ENCODE data around the gene TNS2. TPM values are rescaled to one million over a fixed set of nuclear protein-coding genes. Genes with fewer than 3 reads are reported as not detected.

The TNS2 gene
- total and polyA plus RNA-seq, 2 of the 13 experiments (the other 11 are each of a cell fraction or from before 2014, with no cell fraction given): 8.9 to 20.4 TPM

DNA sequence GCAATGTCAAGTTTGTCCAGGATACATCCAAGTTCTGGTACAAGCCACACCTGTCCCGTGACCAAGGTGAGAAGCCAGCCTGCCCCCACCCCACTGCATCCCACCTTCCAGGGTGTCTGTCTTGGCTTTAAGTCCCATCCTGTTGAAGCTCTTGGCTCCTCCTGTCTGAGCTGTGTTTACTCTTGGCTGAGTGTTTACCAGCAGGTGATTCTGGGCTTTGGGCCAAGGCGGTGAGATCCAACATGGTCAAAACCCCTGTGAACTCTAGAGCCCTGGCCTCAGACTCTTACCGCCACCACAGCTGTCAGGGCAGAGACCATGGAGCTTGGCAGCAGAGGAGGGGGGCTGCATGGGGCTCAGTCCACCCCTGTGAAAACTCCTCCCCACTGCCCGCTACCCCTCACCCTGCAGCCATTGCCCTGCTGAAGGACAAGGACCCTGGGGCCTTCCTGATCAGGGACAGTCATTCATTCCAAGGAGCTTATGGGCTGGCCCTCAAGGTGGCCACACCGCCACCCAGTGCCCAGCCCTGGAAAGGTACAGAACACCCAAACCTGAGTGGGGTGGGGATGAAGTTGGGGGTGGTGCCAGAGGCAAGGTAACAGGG lies 11.6 kb downstream of the TNS2 start (continued):
- TF ChIP-seq ZMYM3 (CRISPR knock-in tag; IDR thresholded peaks at IDR 0.05): peak; percentile 52; the same call in 1 of the 2 replicates
- TF ChIP-seq SRSF1 (optimal IDR thresholded peaks at IDR 0.05; ENCODE audit: low read depth, low read length): peak; percentile 26
- TF ChIP-seq, protein P1, sequence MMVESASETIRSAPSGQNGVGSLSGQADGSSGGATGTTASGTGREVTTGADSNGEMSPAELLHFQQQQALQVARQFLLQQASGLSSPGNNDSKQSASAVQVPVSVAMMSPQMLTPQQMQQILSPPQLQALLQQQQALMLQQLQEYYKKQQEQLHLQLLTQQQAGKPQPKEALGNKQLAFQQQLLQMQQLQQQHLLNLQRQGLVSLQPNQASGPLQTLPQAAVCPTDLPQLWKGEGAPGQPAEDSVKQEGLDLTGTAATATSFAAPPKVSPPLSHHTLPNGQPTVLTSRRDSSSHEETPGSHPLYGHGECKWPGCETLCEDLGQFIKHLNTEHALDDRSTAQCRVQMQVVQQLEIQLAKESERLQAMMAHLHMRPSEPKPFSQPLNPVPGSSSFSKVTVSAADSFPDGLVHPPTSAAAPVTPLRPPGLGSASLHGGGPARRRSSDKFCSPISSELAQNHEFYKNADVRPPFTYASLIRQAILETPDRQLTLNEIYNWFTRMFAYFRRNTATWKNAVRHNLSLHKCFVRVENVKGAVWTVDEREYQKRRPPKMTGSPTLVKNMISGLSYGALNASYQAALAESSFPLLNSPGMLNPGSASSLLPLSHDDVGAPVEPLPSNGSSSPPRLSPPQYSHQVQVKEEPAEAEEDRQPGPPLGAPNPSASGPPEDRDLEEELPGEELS (CRISPR knock-in tag; IDR thresholded peaks at IDR 0.05): peak; percentile 93
- TF ChIP-seq ZFP36L1 (CRISPR knock-in tag; IDR thresholded peaks at IDR 0.05): peak; percentile 91
- TF ChIP-seq, protein P2, sequence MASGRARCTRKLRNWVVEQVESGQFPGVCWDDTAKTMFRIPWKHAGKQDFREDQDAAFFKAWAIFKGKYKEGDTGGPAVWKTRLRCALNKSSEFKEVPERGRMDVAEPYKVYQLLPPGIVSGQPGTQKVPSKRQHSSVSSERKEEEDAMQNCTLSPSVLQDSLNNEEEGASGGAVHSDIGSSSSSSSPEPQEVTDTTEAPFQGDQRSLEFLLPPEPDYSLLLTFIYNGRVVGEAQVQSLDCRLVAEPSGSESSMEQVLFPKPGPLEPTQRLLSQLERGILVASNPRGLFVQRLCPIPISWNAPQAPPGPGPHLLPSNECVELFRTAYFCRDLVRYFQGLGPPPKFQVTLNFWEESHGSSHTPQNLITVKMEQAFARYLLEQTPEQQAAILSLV (CRISPR knock-in tag; IDR thresholded peaks at IDR 0.05; ENCODE audit: borderline replicate concordance): peak; percentile 42; the same call in 1 of the 2 replicates
- no peak for TF ChIP-seq ZNF232 (CRISPR knock-in tag; IDR thresholded peaks at IDR 0.05; ENCODE audit: borderline replicate concordance)
- TF ChIP-seq CREM (IDR thresholded peaks at IDR 0.05): peak; percentile 48; the same call in 1 of the 2 replicates
- TF ChIP-seq CREM (CRISPR knock-in tag; IDR thresholded peaks at IDR 0.05): no peak
- TF ChIP-seq, protein P3, sequence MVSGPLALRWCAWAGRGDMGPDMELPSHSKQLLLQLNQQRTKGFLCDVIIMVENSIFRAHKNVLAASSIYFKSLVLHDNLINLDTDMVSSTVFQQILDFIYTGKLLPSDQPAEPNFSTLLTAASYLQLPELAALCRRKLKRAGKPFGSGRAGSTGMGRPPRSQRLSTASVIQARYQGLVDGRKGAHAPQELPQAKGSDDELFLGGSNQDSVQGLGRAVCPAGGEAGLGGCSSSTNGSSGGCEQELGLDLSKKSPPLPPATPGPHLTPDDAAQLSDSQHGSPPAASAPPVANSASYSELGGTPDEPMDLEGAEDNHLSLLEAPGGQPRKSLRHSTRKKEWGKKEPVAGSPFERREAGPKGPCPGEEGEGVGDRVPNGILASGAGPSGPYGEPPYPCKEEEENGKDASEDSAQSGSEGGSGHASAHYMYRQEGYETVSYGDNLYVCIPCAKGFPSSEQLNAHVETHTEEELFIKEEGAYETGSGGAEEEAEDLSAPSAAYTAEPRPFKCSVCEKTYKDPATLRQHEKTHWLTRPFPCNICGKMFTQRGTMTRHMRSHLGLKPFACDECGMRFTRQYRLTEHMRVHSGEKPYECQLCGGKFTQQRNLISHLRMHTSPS (CRISPR knock-in tag; IDR thresholded peaks at IDR 0.05; ENCODE audit: low read depth): peak; percentile 80; the same call in 1 of the 2 replicates
- TF ChIP-seq GATAD1 (CRISPR knock-in tag; IDR thresholded peaks at IDR 0.05): peak; percentile 62; the same call in 1 of the 2 replicates
- TF ChIP-seq, protein P4, sequence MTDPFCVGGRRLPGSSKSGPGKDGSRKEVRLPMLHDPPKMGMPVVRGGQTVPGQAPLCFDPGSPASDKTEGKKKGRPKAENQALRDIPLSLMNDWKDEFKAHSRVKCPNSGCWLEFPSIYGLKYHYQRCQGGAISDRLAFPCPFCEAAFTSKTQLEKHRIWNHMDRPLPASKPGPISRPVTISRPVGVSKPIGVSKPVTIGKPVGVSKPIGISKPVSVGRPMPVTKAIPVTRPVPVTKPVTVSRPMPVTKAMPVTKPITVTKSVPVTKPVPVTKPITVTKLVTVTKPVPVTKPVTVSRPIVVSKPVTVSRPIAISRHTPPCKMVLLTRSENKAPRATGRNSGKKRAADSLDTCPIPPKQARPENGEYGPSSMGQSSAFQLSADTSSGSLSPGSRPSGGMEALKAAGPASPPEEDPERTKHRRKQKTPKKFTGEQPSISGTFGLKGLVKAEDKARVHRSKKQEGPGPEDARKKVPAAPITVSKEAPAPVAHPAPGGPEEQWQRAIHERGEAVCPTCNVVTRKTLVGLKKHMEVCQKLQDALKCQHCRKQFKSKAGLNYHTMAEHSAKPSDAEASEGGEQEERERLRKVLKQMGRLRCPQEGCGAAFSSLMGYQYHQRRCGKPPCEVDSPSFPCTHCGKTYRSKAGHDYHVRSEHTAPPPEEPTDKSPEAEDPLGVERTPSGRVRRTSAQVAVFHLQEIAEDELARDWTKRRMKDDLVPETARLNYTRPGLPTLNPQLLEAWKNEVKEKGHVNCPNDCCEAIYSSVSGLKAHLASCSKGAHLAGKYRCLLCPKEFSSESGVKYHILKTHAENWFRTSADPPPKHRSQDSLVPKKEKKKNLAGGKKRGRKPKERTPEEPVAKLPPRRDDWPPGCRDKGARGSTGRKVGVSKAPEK (CRISPR knock-in tag; IDR thresholded peaks at IDR 0.05; ENCODE audit: borderline replicate concordance): no peak
- peak; percentile 77; the same call in 1 of the 2 replicates for TF ChIP-seq SALL1 (CRISPR knock-in tag; IDR thresholded peaks at IDR 0.05)
- TF ChIP-seq ISX (CRISPR knock-in tag; conservative IDR thresholded peaks at IDR 0.05): no peak
- 0 out of 2 replicates have a peak, but pooled peaks have one; percentile 32 for TF ChIP-seq ZNF644 (CRISPR knock-in tag; IDR thresholded peaks at IDR 0.05; ENCODE audit: low read depth)
- TF ChIP-seq POLR2G (IDR thresholded peaks at IDR 0.05; ENCODE audit: low read depth, low read length): no peak
- no peak for TF ChIP-seq RORA (CRISPR knock-in tag; IDR thresholded peaks at IDR 0.05)
- peak; percentile 93 for TF ChIP-seq FOXA3 (CRISPR knock-in tag; IDR thresholded peaks at IDR 0.05)
- TF ChIP-seq, protein P5, sequence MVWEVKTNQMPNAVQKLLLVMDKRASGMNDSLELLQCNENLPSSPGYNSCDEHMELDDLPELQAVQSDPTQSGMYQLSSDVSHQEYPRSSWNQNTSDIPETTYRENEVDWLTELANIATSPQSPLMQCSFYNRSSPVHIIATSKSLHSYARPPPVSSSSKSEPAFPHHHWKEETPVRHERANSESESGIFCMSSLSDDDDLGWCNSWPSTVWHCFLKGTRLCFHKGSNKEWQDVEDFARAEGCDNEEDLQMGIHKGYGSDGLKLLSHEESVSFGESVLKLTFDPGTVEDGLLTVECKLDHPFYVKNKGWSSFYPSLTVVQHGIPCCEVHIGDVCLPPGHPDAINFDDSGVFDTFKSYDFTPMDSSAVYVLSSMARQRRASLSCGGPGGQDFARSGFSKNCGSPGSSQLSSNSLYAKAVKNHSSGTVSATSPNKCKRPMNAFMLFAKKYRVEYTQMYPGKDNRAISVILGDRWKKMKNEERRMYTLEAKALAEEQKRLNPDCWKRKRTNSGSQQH (CRISPR knock-in tag; IDR thresholded peaks at IDR 0.05; ENCODE audit: low read depth): no peak
- TF ChIP-seq ZNF136 (CRISPR knock-in tag; IDR thresholded peaks at IDR 0.05; ENCODE audit: low read depth): no peak

All from HepG2 (cell line).